ENCODE results near the gene VPS26B.
"Not testable (repeated sequence)": the region's sequence is repeated elsewhere in the genome, so short reads cannot be mapped to it uniquely, and the experiment has no call there.

Gene VPS26B

GRCh38 chr11:134258577-134258976 is 34.1 kb downstream of the VPS26B start:
- DNase-seq (ENCODE audit: low spot score): no peak

GRCh38 chr11:134260503-134260902 is 36.0 kb downstream of the VPS26B start:
- DNase-seq (ENCODE audit: low spot score): no peak

GRCh38 chr11:134260983-134261382 is 36.5 kb downstream of the VPS26B start:
- no peak for DNase-seq (ENCODE audit: low spot score)

- peak; percentile 43 for DNase-seq (ENCODE audit: low spot score)
These were observed 37.4 kb downstream of the VPS26B start for GRCh38 chr11:134261626-134262488.

- DNase-seq (ENCODE audit: low spot score): no peak
These were observed 40.7 kb downstream of the VPS26B start for GRCh38 chr11:134264966-134265764.

- DNase-seq (ENCODE audit: low spot score): no peak
These were observed 42.0 kb downstream of the VPS26B start for GRCh38 chr11:134266440-134266839.

GRCh38 chr11:134266841-134267251 is 42.4 kb downstream of the VPS26B start:
- DNase-seq (ENCODE audit: low spot score): no peak

GRCh38 chr11:134267461-134267860 is 43.0 kb downstream of the VPS26B start:
- DNase-seq (ENCODE audit: low spot score): no peak

- no peak for DNase-seq (ENCODE audit: low spot score)
These were observed 43.5 kb downstream of the VPS26B start for GRCh38 chr11:134267966-134268365.

- peak; percentile 42 for DNase-seq (ENCODE audit: low spot score)
These were observed 45.8 kb downstream of the VPS26B start for GRCh38 chr11:134270250-134270714.

- no peak for DNase-seq (ENCODE audit: low spot score)
These were observed 47.5 kb downstream of the VPS26B start for GRCh38 chr11:134271978-134272377.

- DNase-seq (ENCODE audit: low spot score): no peak
These were observed 48.2 kb downstream of the VPS26B start for GRCh38 chr11:134272381-134273316.

- no peak for DNase-seq (ENCODE audit: low spot score)
These were observed 48.8 kb downstream of the VPS26B start for GRCh38 chr11:134273317-134273712.

GRCh38 chr11:134275188-134275533 is 50.7 kb downstream of the VPS26B start:
- no peak for DNase-seq (ENCODE audit: low spot score)

- DNase-seq (ENCODE audit: low spot score): peak; percentile 75
These were observed 51.3 kb downstream of the VPS26B start, which contains the start of gene GLB1L3 for GRCh38 chr11:134275534-134276395. Gene GLB1L3 (plus strand): TSS chr11:134276379. CDS start chr11:134276741, 362 bp downstream.

GRCh38 chr11:134276396-134277182 is 52.1 kb downstream of the VPS26B start:
- no peak for DNase-seq (ENCODE audit: low spot score)

- no peak for DNase-seq (ENCODE audit: low spot score)
These were observed 52.9 kb downstream of the VPS26B start for GRCh38 chr11:134277183-134278001.

- no peak for DNase-seq (ENCODE audit: low spot score)
These were observed 53.9 kb downstream of the VPS26B start for GRCh38 chr11:134278356-134278755.

- not testable (repeated sequence) for DNase-seq (ENCODE audit: low spot score)
These were observed 57.2 kb downstream of the VPS26B start for GRCh38 chr11:134281635-134282034.

Measured in CD4-positive, alpha-beta T cell treated with Interleukin-15 for 4 hours (primary cell).